TTC549 (cell line): Measurements from ENCODE around the gene BICDL1.

Source experiments
- FAIRE-seq: peaks from 2 replicates; lab custom pipeline; 2012; peaks lifted over from hg19 to GRCh38; lab: Jason Lieb, UNC

BICDL1 gene

GRCh38 chr12:120102189-120103043 is 113.4 kb downstream of the BICDL1 start:
- FAIRE-seq = no peak

GRCh38 chr12:120103044-120103338 is 114.0 kb downstream of the BICDL1 start:
- no peak for FAIRE-seq

GRCh38 chr12:120103371-120103770 is 114.3 kb downstream of the BICDL1 start:
- no peak for FAIRE-seq

- FAIRE-seq = no peak
Observed at GRCh38 chr12:120106151-120106550, 117.1 kb downstream of the BICDL1 start.

- no peak for FAIRE-seq
Observed at GRCh38 chr12:120109570-120110267, 120.7 kb downstream of the BICDL1 start.

- no peak for FAIRE-seq
Observed at GRCh38 chr12:120110550-120111501, 121.8 kb downstream of the BICDL1 start.

- FAIRE-seq = no peak
Observed at GRCh38 chr12:120115066-120115465, 126.0 kb downstream of the BICDL1 start.

GRCh38 chr12:120115692-120116440 is 126.8 kb downstream of the BICDL1 start:
- FAIRE-seq = no peak

GRCh38 chr12:120116441-120116791 is 127.4 kb downstream of the BICDL1 start, which contains the start of gene RAB35:
RAB35 (minus strand) TSS chr12:120116753; CDS start chr12:120116650, 103 bp downstream.
- no peak for FAIRE-seq

- no peak for FAIRE-seq
Observed at GRCh38 chr12:120116792-120117651, 128.0 kb downstream of the BICDL1 start.

GRCh38 chr12:120117961-120118320 is 128.9 kb downstream of the BICDL1 start:
- FAIRE-seq = no peak

GRCh38 chr12:120118321-120119061 is 129.5 kb downstream of the BICDL1 start:
- FAIRE-seq = no peak

GRCh38 chr12:120119271-120119973 is 130.4 kb downstream of the BICDL1 start:
- no peak for FAIRE-seq

- no peak for FAIRE-seq
Observed at GRCh38 chr12:120121343-120121742, 132.3 kb downstream of the BICDL1 start.

- FAIRE-seq = no peak
Observed at GRCh38 chr12:120121766-120122293, 132.8 kb downstream of the BICDL1 start.

- no peak for FAIRE-seq
Observed at GRCh38 chr12:120125029-120125428, 136.0 kb downstream of the BICDL1 start.

- no peak for FAIRE-seq
Observed at GRCh38 chr12:120125792-120126634, 137.0 kb downstream of the BICDL1 start.

GRCh38 chr12:120126635-120127005 is 137.6 kb downstream of the BICDL1 start:
- FAIRE-seq = no peak
